Stimulated activated CD8-positive, alpha-beta memory T cell treated with anti-CD3 and anti-CD28 coated beads, Interleukin-2, amount 100 ng/mL, for 1 hour (primary cell): ENCODE data around the gene ACTL6B.

ENCODE experiments used
- DNase-seq, 2 donors: peaks; one replicate each; pipeline ENCODE4 v3.0.0-alpha.2; 2020; ENCODE audit warnings: low read depth in 2 of 2

Gene ACTL6B

DNA sequence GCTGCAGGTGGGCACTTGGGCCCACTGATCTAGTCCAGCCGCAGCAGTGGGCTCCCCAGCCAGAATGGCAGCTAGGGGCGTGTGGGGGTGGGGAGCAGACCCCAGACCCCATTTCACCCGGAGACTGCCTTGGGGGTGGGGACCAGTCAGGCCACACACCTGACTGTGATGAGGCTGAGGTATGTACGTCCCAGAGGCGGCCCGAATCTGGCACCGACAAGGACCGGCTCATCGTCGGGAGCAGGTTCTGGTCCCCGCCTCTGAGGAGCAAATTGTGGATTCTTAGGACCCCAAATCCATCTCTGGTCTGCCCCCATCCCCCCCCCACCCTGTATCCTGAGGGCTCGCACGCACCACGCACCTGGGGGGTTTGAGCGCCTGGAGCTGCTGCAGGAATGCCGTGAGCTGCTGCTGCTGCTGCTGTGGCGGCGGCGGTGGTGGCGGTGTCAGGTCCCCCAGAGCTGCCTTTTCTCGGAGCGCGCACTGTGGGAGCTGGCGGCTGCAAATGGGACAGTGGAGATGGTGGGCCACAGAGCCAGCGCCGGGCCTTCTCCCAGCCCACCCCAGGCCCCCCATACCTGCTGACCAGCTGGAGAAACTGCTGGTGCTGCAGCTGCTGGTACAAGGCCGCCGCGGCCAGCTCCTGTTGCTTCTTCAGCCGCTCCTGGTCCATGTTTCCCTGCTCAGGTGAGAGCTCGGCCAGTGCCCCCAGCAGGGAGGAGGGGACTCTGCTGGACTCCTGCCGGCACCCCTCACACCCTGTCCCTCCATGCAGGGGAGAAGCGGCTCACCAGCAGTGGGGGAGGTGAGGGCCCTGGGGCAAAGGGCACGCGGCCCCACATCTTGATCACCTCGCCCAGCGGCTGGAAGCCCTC lies 27.6 kb upstream of the ACTL6B start:
- no peak for DNase-seq

DNA sequence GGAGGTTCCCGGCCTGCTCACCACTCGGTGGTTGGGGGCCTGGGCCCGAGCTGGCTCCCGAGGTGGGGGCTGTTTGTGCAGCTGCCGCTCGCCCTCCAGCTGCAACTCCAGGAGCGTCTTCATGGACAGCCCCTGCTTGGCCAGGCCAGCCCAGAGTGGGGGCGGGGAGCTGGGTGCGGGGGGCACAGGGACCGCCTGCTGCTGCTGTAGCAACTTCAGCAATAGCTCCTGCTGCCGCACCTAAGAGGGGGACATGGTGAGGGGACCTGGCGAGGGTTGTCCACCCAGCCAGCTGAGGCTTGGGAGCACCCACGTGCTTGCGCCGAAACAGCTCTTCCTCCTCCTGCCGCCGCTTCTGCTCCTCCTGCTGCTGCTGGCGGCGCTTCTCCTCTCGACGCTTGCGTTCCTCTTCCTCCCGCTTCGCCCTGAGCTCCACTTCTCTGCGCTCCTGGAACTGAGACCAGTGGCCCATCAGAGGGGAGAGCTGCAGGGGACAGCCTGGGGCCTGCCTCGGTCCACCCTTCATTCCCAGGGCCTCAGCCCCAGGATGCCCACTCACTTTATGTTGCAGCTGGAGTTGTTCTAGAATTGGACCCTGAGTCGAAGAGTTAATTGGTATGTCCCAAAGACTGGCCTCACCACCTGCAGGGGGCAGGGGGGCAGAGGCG lies 26.9 kb upstream of the ACTL6B start:
- DNase-seq: no peak

DNA sequence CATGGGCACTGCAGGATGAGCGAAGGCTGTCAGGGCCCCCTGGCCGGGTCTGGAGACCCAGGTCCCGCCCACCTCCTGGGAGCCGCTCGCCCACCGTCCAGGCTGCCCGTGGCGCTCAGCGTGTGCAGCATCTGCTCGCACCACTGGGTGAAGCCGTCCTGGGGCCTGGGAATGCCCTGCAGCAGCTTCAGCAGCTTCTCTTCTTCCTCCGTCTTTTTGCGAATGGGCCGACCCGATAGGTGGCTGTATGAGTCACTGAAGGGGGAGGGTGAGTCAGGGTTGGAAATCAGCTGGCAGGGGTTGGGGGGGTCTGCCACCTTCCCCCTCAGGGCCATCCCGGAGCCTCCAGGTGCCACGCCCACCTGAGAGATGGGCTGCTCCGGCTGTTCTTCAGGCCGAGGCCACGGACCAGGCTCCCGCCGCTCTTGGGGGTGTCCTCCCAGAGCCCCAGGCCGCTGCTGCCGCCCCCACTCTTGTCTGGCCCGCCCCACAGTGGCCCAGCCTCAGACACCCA lies 26.0 kb upstream of the ACTL6B start:
- DNase-seq: no peak

DNA sequence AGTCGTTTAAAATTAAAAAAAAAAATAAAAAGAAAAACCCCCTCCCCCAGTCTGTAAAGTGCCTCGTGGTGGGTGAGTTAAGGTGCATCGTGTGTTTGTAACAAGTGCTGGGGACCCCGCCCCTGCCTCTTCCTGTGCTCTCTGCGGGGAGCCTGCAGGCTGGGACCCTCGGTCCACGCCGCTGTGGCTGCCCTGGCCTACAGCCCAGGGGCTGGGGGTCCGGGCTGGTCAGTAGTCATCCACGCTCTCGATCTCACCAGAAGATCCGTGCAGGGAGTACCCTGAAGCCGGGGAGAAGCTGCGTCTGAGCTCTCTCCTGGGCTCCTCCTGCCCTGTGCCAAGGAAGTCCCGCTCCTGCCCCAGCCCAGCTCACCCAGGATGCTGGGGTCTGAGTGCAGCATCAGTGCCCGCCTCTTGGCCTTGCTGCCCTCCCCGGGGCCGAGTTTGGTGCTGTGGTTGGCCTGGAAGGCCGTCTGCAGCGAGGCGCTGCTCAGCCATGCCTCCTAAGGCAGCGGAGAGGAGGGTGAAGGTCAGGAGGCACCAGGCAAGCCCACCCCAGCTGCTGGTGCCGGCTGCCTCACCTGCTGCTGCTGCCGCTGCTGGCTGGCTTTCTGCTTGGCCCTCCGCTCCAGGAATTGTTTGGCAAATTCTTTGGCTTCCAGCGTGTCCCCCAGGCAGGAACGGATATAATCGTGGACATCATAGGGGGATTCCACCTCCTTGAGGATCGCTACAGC lies 25.4 kb upstream of the ACTL6B start:
- no peak for DNase-seq

DNA sequence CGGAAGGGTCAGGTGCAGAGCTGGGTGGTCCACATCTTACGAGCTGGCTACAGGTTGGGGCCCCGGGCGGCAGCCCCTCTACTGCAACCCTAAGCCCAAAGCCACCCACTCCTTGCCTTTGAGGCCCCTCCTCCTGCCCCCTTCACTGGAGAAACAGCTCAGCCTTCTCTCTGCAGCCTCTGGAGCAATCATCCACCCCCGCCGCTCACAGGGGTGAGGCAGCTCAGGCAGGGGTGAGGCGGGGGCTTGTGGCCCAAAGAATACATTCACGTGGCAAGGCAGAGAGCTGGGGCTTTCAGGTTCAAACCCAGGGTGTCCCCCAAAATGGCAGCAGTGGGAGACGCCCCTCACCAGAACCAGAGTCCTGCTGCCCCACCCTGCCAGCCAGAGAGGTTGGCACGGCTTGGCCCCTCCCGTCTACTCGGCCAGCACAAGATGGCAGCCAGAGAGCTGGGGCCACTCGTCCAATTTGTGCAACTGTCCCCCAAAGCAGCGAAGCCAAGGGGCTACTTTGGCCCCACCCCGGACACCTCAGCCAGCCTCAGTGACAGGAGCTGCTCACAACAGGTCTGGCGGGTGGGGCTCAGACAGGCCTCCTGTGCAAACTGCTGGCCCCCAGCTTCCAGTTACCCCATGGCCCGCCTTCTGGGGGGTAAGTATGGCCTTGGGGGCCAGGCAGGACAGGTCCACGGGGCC lies 24.5 kb upstream of the ACTL6B start:
- no peak for DNase-seq

DNA sequence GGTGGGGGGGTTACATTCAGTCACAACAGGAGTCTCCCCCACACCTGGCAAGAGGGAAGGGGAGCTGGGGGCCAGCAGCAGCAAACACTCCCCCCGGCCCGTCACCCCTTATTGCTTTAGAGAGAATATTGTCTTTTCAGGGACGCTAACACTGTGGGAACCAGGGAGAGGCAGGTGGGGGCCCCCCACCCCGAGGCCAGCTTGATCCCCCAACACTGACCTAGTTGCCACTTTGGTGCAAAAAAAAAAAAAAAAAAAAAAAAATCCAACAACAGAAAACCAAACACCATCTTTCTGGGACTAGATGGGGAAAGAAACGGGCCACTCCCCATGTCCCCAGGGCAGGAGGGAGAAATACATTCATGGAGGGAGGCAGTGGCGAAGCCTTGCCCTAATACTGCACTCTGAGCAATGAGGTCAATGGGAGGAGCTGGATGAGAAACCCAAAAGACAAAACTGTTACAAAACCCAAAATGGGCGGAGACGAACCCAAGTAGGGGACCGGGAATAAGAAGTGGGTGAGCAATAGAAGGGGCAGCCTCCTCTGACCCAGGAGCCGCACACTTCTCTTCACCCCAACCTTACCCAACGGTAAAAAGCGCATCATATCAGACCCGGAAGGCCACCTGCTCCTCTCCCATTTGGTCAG lies 23.8 kb upstream of the ACTL6B start:
- DNase-seq: no peak

DNA sequence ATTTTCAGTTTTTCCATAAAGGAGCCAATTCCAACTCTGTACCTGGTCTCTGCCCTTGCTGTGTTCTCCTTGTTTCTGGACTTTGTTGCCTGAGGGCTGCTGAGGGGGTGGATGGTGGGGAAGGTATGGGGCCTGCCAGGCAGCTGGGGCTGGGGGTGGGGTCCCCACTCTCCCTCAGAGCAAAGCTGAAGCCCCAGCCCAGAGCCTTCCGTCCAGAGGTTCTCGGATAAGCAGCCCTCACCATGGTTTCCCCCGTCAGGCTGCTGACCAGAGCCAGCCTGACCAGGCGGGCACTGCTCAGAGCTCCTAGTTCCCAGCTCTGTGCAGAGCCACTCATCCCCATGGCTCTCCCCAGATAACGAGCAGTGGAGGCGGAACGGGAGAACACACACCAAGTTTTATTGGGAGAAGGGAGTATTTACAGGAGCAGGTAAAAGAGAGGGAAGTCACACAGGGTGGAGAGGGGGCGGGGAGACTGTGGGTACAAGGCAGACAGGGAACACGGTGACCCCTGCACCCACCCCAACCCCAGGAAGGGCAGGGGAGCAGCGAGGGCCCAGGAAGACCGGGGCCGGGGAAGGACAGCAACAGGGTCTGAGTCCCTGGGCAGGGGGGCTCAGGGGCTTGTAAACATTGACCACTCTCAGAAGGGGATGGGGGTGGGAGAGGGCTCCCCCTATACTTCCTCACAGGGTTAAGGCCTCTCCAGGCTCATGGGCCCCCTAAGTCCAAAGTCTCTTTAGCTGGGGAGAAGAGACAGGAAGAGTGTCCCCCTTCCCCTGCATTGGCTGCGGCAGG lies 23.1 kb upstream of the ACTL6B start:
- no peak for DNase-seq

DNA sequence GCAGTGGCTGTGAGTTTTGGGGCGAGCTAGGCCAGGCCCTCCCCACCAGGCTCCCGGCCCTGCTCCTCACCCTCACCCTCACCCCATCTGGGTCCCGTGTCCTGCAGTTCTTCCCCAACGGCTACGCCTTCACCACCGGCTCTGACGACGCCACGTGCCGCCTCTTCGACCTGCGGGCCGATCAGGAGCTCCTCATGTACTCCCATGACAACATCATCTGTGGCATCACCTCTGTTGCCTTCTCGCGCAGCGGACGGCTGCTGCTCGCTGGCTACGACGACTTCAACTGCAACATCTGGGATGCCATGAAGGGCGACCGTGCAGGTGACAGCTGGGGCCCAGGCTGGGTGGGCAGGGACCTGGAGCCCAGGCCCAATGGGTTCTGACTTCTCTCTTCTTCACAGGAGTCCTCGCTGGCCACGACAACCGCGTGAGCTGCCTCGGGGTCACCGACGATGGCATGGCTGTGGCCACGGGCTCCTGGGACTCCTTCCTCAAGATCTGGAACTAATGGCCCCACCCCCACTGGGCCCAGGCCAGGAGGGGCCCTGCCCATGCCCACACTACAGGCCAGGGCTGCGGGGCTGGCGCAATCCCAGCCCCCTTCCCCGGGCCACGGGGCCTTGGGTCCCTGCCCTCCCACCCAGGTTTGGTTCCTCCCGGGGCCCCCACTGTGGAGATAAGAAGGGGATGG lies 22.2 kb upstream of the ACTL6B start:
- no peak for DNase-seq

DNA sequence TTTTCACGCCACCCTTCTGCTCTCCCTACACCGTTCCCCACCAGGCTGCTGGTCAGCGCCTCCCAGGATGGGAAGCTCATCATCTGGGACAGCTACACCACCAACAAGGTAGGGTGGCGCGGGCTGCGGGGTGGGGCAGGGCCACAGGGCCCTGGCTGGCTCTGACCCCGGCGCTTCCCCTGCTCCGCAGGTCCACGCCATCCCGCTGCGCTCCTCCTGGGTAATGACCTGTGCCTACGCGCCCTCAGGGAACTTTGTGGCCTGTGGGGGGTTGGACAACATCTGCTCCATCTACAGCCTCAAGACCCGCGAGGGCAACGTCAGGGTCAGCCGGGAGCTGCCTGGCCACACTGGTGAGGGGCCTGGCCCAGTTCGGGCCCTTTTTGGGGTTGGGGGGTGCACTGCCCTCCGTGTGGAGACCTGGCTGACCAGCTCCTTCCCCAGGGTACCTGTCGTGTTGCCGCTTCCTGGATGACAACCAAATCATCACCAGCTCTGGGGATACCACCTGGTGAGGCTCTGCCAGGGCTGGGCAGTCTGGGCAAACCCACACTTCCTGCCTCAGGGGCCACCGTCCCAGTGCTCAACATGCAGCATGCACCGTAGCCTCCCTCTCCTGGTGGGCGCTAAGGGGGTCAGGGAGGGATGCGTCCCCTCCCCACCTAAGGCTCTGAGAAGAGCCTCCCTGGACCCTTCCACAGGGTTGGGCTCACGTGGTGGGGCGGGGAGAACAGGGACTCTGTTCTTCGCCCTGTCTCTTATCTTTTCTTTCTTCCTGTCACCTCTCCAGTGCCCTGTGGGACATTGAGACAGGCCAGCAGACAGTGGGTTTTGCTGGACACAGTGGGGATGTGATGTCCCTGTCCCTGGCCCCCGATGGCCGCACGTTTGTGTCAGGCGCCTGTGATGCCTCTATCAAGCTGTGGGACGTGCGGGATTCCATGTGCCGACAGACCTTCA lies 21.3 kb upstream of the ACTL6B start:
- no peak for DNase-seq

DNA sequence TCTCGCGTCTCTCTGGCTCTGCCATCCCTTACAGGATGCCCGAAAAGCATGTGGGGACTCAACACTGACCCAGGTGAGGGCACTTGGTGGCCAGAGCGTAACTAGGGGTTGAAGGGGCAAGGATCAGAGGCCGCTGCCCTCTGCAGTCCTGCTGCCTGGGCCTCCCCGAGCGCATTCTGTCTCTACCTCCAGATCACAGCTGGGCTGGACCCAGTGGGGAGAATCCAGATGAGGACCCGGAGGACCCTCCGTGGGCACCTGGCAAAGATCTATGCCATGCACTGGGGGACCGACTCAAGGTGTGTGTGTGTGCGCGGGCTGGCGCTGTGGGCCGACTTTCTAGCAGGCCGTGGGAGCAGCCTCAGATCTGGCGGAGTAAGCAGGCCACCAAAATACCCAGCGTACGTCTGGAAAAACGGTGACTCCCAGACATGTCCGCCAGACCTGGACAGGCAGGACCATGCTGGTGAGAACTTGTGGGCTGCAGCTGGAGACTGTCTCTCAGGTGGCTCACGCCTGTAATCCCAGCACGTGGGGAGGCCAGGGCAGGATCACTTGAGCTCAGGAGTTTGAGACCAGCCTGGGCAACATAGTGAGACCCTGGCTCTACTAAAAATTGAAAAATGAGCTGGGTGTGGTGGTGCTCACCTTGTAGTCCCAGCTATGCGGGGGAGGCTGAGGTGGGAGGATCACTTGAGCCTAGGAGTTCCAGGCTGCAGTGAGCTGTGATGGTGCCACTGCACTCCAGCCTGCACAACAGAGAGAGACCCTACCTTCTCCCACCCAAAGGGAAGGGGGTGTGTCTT lies 20.5 kb upstream of the ACTL6B start:
- DNase-seq: no peak

DNA sequence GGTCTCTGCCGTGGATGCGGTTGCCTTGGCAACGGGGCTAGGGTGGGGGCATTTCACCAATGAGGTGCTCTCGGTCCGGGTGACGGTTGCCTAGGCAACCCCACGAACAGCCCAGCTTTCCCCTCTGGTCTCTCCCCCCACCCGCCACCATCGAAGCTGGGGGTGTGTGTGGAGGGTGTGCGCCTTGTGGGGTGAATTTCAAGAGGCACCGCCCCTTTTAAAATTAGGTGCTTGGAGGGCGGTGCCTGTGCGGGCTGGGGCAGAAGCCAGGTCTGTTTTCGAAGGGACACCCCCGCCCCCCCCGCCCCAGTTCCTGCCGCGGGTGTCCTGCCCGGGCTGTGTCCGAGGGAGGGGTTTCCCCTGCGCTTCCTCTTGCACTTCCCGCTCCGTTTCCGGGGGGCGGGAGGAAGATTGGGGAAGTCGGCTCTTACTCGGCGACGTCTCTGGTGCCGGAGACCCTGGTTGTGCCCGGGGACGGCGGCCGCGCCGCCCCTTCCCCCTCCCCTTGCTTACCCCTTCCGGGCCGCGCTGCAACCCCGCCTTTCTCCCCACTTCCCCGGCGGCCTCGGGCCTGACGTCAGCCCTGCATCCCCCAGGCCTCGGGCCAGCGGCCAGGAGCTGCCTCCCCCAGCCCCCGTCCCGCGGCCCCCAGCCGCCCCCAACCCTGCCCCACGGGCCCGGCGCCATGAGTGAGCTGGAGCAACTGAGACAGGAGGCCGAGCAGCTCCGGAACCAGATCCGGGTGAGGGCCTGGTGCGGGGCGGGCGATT lies 19.5 kb upstream of the ACTL6B start:
- DNase-seq: peak; percentile 70 to 72

DNA sequence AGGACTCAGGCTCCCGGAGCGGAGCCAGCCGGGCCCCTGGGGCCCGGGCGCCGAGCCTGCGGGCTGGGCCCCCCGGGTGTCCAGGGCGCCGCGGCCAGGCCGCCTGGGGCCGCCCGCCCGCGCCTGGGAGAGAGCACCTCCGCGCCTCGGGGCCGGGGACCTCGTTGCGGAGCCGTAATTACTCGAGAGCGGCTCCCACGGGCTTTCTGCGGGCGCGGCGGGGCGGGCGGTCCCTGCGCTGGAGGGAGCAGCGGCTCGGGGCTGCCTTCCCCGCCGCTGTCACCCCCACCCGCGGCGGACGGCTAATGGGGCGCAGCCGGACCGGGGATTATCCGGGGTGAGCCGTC lies 18.8 kb upstream of the ACTL6B start:
- DNase-seq: no peak

DNA sequence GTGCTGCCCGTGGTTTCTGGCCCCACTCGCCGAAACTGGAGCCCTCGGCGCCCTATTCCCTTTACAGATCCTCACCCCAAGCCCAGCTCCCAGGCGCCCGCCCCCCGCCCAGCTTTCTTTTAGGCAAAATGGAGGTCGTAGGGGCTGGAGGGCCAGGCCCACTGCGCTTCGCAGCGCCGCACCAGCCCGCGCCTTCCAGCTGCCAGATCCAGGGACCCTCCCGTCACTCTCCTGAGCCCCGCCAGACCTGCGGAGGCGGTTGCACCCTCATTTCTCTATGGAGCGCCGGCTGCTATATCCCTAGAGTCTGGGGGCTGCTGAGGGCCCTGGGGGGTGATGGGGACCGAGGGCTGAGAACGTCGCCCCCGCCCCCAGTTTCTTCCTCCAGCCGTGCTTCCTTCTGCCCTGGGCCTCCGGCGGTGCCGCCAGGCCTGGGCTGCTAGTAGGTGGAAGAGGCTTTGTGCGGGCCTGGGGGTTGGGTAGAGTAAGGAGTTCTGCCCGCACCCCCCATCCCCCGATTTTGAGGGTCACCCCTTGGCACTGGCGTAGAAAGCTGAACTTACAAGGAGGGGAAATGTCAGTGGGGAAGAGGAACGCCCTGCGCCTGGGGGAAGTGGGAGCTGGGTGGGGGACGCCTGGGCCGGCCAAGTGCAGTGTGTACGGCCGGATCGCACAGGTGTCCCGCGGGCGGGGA lies 18.3 kb upstream of the ACTL6B start:
- no peak for DNase-seq

DNA sequence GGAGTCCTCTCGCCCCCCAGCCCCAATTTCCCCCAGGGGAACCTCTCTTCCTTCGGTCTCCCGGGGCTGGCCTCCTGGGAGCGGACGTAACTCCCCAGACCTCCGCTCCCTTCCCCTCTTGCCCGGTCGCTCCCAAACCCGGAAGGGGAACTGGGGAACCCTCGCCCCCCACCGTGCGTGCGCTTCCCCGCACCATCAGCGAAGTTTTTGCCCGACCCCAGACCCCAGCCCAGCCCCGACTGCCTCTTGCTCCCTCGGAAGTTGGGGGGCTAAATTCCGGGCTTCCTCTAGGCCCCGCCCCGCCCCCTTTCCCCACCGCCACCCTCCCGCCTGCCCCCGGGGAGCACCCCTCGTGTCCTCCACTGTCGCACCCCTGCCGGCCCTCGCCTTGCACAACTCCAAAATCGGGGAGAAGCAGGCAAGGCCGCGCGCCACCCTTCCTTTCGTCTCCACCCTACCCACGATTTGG lies 17.7 kb upstream of the ACTL6B start:
- peak in 1 of 2 donors; percentile 36 for DNase-seq

DNA sequence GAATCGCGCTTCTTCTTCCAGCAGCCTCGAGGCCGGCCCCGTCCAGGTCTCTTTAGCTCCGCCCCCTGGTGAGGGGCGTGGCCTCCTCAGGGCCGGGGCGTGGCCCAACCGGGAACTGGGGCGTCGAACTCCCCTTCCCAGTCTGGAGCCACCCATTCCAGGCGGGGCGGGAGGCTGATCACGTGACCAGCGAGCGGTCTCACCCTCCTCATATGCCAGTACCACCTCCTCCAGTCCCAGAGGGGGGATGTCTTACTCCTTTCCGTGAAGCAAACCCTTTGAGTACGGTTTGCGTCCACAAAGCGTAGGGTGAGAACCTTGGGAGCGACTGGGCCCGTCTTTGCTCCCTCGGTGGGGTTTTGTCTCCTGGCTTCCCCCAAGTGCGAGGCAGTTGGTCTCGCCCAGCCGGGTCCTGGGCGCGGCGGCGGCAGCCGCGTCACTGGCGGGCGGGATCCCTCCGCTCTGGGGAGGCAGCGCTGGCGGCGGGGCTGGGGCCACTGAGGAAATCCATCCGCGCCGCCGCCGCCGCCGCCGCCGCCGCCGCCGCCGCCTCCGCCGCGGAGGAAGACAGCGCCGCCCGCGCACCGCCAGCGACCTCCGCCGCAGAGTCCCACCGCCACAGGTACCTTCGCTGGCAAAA lies 17.2 kb upstream of the ACTL6B start, which contains the start of gene GNB2:
Gene GNB2, plus strand, starts transcription at position 439 of the 640 bp plus-strand sequence. CDS start 2,526 bp downstream, outside the sequence.
- peak; percentile 95 to 96 for DNase-seq
